NB4 (cell line): ENCODE data around the gene GALK2.

Source experiments
- MAX ChIP-seq: IDR thresholded peaks from 2 replicates; pipeline ENCODE4 v1.6.1; 2011; ENCODE audit warnings: low read depth, low read length
- POLR2A ChIP-seq: IDR thresholded peaks from 2 replicates; pipeline ENCODE4 v1.6.1; 2011; ENCODE audit warnings: mild to moderate bottlenecking; ENCODE audit not compliant: insufficient read length; ENCODE audit errors: extremely low read depth

GRCh38 chr15:49236869-49237268 lies 66.8 kb downstream of the GALK2 start:
- TF ChIP-seq MAX, result no peak
- TF ChIP-seq POLR2A, result no peak
